H1 (cell line): ENCODE measurements around the gene INVS.

ENCODE experiments used
- CEBPB ChIP-seq: IDR thresholded peaks from 2 replicates; pipeline ENCODE4 v1.6.1; 2012; ENCODE audit warnings: low read depth, low read length
- EP300 ChIP-seq, 2 experiments: IDR thresholded peaks; 1 replicate in 1 of 2; 2 replicates in 1 of 2; pipeline ENCODE4 v1.6.1; 2011 to 2012; ENCODE audit warnings: low read depth in 2 of 2, low read length in 2 of 2, mild to moderate bottlenecking in 2 of 2, borderline replicate concordance in 1 of 2, inconsistent platforms in 1 of 2, moderate library complexity in 1 of 2
- GTF2F1 ChIP-seq: IDR thresholded peaks from 2 replicates; pipeline ENCODE4 v1.6.1; 2012; ENCODE audit warnings: low read depth, low read length, improper control_type of control experiment, borderline replicate concordance
- USF2 ChIP-seq: IDR thresholded peaks from 2 replicates; pipeline ENCODE4 v1.6.1; 2011; ENCODE audit warnings: low read length, improper control_type of control experiment
- TF ChIP-seq, protein P1 (sequence below), 3 experiments: IDR thresholded peaks; 1 replicate in 2 of 3; 2 replicates in 1 of 3; pipeline versions ENCODE4 v1.5.1 to v1.6.1; 2011; ENCODE audit warnings: low read length in 3 of 3, mild to moderate bottlenecking in 3 of 3, inconsistent platforms in 2 of 3, low read depth in 1 of 3, moderate library complexity in 1 of 3; ENCODE audit not compliant: insufficient read depth in 1 of 3; ENCODE audit errors: control extremely low read depth in 1 of 3

GRCh38 chr9:100350188-100350587 is 251.1 kb downstream of the INVS start:
- no peak for TF ChIP-seq GTF2F1
- TF ChIP-seq, protein P1, sequence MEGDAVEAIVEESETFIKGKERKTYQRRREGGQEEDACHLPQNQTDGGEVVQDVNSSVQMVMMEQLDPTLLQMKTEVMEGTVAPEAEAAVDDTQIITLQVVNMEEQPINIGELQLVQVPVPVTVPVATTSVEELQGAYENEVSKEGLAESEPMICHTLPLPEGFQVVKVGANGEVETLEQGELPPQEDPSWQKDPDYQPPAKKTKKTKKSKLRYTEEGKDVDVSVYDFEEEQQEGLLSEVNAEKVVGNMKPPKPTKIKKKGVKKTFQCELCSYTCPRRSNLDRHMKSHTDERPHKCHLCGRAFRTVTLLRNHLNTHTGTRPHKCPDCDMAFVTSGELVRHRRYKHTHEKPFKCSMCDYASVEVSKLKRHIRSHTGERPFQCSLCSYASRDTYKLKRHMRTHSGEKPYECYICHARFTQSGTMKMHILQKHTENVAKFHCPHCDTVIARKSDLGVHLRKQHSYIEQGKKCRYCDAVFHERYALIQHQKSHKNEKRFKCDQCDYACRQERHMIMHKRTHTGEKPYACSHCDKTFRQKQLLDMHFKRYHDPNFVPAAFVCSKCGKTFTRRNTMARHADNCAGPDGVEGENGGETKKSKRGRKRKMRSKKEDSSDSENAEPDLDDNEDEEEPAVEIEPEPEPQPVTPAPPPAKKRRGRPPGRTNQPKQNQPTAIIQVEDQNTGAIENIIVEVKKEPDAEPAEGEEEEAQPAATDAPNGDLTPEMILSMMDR (IDR thresholded peaks at IDR 0.05; ENCODE audit: control extremely low read depth in 1 of 3, insufficient read depth in 1 of 3, low read depth in 1 of 3, low read length in 3 of 3): no peak
- TF ChIP-seq CEBPB: no peak
- no peak for TF ChIP-seq EP300 (IDR thresholded peaks at IDR 0.05; ENCODE audit: borderline replicate concordance in 1 of 2, low read depth in 2 of 2, low read length in 2 of 2)
- no peak for TF ChIP-seq USF2
